Sigmoid colon (tissue), 7 donors: Measurements from ENCODE around the gene ATP6V0E1. TPM values are rescaled to one million over a fixed set of nuclear protein-coding genes. Genes with fewer than 3 reads are reported as not detected.

Experiments used
- DNase-seq: peaks from one replicate; pipeline ENCODE4 v3.0.0-alpha.2; 2019
- H3K27ac ChIP-seq, 4 donors: fragments of 200-600 bp; sonication (generic); one replicate each; pipeline ENCODE4 v1.5.1; 2016 to 2019; ENCODE audit warnings: mild to moderate bottlenecking in 1 of 4
- H3K27me3 ChIP-seq, 3 donors: fragments of 200-600 bp; sonication (generic); one replicate each; pipeline ENCODE4 v1.5.1; 2019; ENCODE audit warnings: mild to moderate bottlenecking in 1 of 3
- H3K36me3 ChIP-seq, 4 donors: fragments of 200-600 bp; sonication (generic); one replicate each; pipeline ENCODE4 v1.5.1; 2016 to 2019
- H3K4me1 ChIP-seq, 4 donors: fragments of 200-600 bp; sonication (generic); one replicate each; pipeline ENCODE4 v1.5.1; 2017 to 2019
- H3K4me3 ChIP-seq, 4 donors: fragments of 200-600 bp; sonication (generic); one replicate each; pipeline ENCODE4 v1.5.1; 2017 to 2019; ENCODE audit warnings: mild to moderate bottlenecking in 2 of 4, moderate library complexity in 1 of 4
- H3K9me3 ChIP-seq, 4 donors: fragments of 200-600 bp in 3 of 4; sonication (generic) in 3 of 4; one replicate each; pipeline versions ENCODE4 v1.5.1 to v1.6.1; 2013 to 2019
- EP300 ChIP-seq, 4 donors: sonication (generic); formaldehyde crosslinking; IDR thresholded peaks; one replicate each; pipeline ENCODE4 v1.6.1; 2017; ENCODE audit warnings: antibody characterized with exemption in 4 of 4
- POLR2A ChIP-seq, 2 donors: fragments of 450-650 bp; IDR thresholded peaks; one replicate each; pipeline ENCODE4 v1.6.1; 2016; ENCODE audit warnings: antibody characterized with exemption in 2 of 2, mild to moderate bottlenecking in 2 of 2, moderate library complexity in 2 of 2
- POLR2AphosphoS5 ChIP-seq, 4 donors: sonication (generic); formaldehyde crosslinking; IDR thresholded peaks; one replicate each; pipeline ENCODE4 v1.6.1; 2017; ENCODE audit warnings: antibody characterized with exemption in 4 of 4
- WGBS, 2 donors: extraction: QIAGEN DNeasy Blood & Tissue Kit; methylation state at CpG; one replicate each; pipeline ENCODE4 v1.1.7; 2013; 5-methylcytosine and 5-hydroxymethylcytosine counted together
- intact Hi-C: fragments of 100-400 bp; cut with DNase I; formaldehyde crosslinking; loops from one replicate; pipeline ENCODE4 v1.15.1; 2023
- polyA plus RNA-seq, 3 donors: library from polyadenylated mRNA; stranded (reverse); fragments of 200-250 nt; gene quantifications; one replicate each; pipeline ENCODE4 v1.2.3, GENCODE V29; 2013
- total RNA-seq, 4 donors: library from RNA; depleted of rRNA; stranded (reverse); fragments of >200 nt; gene quantifications; one replicate each; pipeline ENCODE4 v1.1.0, GENCODE V29; 2016
- TF ChIP-seq, protein P1 (sequence below), 4 experiments: fragments of 450-650 bp in 3 of 4; fragments of 200-600 bp in 1 of 4; IDR thresholded peaks; one replicate each; pipeline ENCODE4 v1.5.1; 2016 to 2019; ENCODE audit warnings: antibody characterized with exemption in 4 of 4, mild to moderate bottlenecking in 3 of 4, moderate library complexity in 2 of 4
- donor health status: healthy with polysubstance abuse.
- donor health status: Bipolar disorder and iron deficiency.
- donor health status: healthy.

The ATP6V0E1 gene
- total and polyA plus RNA-seq, 7 donors = 117 to 261 (median 154) TPM

DNA sequence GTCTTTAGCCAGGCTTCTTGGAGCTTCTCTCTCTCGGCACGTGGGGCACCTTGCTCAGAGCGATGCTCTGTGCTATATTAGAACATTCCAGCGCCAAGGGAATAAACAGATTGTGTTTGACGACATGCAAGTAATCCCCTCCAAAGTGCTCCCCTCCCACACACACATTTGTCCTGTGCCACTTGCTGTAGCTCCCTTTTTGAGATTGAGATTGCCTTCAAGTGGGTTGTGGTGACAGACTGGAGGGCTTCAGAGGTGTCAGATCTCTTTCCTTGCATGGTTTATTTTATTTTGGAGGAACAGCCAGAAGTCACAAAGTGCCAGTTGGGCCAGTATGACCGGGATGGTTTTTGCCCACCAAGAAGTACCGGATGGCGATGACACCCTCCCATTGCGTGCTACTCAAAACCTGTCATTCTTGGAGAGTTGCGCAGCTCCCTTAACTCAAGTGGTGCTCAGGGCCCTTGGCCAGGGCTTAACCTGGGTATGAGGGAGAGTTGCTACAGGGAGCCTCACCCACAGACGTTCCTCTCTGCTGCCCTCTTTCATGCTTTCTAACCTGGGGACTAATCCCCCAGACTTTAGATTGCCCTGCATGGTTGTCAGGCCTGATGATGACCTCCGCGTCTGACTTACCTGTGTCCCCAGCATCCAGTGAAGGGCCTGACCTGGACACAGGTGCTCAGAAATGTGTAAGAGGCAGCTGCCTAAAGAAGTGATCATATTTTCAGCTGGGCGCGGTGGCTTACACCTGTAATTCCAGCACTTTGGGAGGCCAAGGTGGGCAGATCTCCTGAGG is 43.1 kb upstream of the ATP6V0E1 start:
- Histone ChIP-seq H3K4me3 (no peak overlapping the region), H3K27ac (no peak overlapping the region), H3K27me3 (no peaks in the 10 kb centered on the region), H3K36me3 (peaks cover 0 to 76% (median 29%) of the 10 kb centered on the region in 4 donors), H3K4me1 (no peaks in the 10 kb centered on the region), H3K9me3 (no peaks in the 10 kb centered on the region)
- no peak for TF ChIP-seq POLR2AphosphoS5 (IDR thresholded peaks at IDR 0.05)
- TF ChIP-seq, protein P1, sequence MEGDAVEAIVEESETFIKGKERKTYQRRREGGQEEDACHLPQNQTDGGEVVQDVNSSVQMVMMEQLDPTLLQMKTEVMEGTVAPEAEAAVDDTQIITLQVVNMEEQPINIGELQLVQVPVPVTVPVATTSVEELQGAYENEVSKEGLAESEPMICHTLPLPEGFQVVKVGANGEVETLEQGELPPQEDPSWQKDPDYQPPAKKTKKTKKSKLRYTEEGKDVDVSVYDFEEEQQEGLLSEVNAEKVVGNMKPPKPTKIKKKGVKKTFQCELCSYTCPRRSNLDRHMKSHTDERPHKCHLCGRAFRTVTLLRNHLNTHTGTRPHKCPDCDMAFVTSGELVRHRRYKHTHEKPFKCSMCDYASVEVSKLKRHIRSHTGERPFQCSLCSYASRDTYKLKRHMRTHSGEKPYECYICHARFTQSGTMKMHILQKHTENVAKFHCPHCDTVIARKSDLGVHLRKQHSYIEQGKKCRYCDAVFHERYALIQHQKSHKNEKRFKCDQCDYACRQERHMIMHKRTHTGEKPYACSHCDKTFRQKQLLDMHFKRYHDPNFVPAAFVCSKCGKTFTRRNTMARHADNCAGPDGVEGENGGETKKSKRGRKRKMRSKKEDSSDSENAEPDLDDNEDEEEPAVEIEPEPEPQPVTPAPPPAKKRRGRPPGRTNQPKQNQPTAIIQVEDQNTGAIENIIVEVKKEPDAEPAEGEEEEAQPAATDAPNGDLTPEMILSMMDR (IDR thresholded peaks at IDR 0.05) = no peak
- no peak for TF ChIP-seq POLR2A (IDR thresholded peaks at IDR 0.05)
- TF ChIP-seq EP300 (IDR thresholded peaks at IDR 0.05) = no peak
- intact Hi-C loops = no loop called here
- no peak for DNase-seq
- WGBS, 2 donors = 92 to 94% methylated on average over 15 of the region's 15 CpGs

DNA sequence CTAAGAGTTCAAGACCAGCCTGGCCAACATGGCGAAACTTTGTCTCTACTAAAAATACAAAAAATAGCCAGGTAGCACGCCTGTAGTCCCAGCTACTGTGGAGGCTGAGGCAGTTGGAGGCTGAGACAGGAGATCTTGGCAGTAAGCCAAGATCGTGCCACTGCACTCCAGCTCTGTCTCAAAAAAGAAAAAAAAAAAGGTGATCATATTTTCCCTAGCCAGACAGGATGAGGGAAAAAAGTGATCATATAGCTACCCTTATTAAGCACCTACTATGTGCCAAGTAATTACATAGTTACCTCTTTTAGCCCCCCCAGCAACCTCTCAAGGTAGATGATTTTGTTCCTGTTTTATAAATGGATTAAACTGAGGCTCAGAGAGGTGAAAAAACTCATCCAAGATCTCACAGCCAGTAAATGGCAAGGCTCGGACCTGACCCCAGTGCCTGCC is 42.5 kb upstream of the ATP6V0E1 start:
- Histone ChIP-seq H3K36me3 (peaks cover 0 to 76% (median 24%) of the 10 kb centered on the region in 4 donors), H3K27ac (no peak overlapping the region), H3K4me3 (no peak overlapping the region), H3K4me1 (no peaks in the 10 kb centered on the region), H3K27me3 (no peaks in the 10 kb centered on the region), H3K9me3 (no peaks in the 10 kb centered on the region)
- TF ChIP-seq POLR2A (IDR thresholded peaks at IDR 0.05) = no peak
- TF ChIP-seq, protein P1 (IDR thresholded peaks at IDR 0.05) = no peak
- no peak for TF ChIP-seq EP300 (IDR thresholded peaks at IDR 0.05)
- no peak for TF ChIP-seq POLR2AphosphoS5 (IDR thresholded peaks at IDR 0.05)
- 60 to 71% methylated on average over 4 of the region's 4 CpGs for WGBS, 2 donors
- intact Hi-C loops = no loop called here
- no peak for DNase-seq

DNA sequence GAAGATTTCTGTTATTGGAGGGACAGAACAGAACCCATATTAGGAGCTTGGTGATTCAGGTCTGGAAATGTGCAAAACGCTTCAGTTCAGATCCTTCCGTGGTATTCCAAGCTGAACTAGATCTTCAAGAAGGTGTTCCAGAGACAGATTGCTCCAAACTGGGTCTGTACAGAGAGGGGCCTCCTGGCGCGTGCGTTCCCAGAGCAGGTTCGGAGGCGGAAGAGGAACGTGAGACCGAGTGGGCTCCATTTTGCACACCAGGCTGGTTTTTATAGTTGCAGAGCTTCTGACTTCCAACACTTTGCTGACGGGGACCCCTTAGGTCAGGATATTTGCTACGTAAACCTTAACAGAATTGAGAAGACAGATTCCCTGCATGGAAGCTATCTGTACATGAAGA is 41.0 kb upstream of the ATP6V0E1 start:
- peaks cover 0 to 78% (median 16%) of the 10 kb centered on the region in 4 donors for H3K36me3 ChIP-seq
- H3K27me3 ChIP-seq = no peaks in the 10 kb centered on the region
- intact Hi-C loops = no loop called here
- DNase-seq = no peak
- 93 to 96% methylated on average over 11 of the region's 11 CpGs for WGBS, 2 donors
- H3K9me3 ChIP-seq = no peaks in the 10 kb centered on the region
- peak overlapping the region in 1 of 4 donors; percentile 32 for H3K27ac ChIP-seq
- H3K4me1 ChIP-seq = peaks cover 0 to 5% (median 0%) of the 10 kb centered on the region in 4 donors
- no peak overlapping the region for H3K4me3 ChIP-seq
- TF ChIP-seq POLR2AphosphoS5 (IDR thresholded peaks at IDR 0.05) = no peak
- TF ChIP-seq, protein P1 (IDR thresholded peaks at IDR 0.05) = no peak
- TF ChIP-seq POLR2A (IDR thresholded peaks at IDR 0.05) = no peak
- TF ChIP-seq EP300 (IDR thresholded peaks at IDR 0.05) = no peak

DNA sequence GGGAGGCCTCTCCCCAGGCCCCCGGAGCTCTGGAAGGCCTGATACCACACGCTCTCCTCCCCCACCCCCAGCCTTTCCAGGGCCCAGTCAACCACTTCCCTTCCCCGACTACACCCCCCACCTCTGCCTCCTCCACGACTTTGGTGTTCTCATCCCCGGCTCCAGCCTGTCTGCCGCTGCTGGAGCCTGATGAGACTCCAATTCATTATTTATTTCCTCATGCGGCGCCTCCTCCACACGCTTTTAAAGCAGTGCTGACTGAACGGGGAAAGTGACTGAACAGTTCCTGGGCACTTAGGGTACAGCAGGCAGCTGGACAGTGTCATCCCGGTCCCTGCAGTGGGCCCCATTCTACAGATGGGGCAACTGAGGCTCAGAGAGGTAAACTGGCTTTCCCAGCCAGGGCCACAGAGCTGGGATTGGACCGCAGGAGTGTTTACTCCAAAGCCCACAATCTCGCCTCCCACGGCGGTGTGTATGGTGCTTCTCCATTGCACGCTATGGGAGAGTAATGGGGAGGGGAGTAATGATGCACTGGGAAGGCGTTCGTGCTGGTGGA is 40.2 kb upstream of the ATP6V0E1 start:
- Histone ChIP-seq H3K4me3 (no peak overlapping the region), H3K27ac (peak overlapping the region in 2 of 4 donors; percentile 38 to 57), H3K27me3 (no peaks in the 10 kb centered on the region), H3K36me3 (peaks cover 0 to 70% (median 15%) of the 10 kb centered on the region in 4 donors), H3K9me3 (no peaks in the 10 kb centered on the region), H3K4me1 (peaks cover 0 to 12% (median 0%) of the 10 kb centered on the region in 4 donors)
- 77 to 85% methylated on average over 18 of the region's 18 CpGs for WGBS, 2 donors
- no peak for DNase-seq
- intact Hi-C loops = no loop called here
- TF ChIP-seq POLR2AphosphoS5 (IDR thresholded peaks at IDR 0.05) (peak in 2 of 4 donors; percentile 7 to 17), POLR2A (IDR thresholded peaks at IDR 0.05) (no peak)

DNA sequence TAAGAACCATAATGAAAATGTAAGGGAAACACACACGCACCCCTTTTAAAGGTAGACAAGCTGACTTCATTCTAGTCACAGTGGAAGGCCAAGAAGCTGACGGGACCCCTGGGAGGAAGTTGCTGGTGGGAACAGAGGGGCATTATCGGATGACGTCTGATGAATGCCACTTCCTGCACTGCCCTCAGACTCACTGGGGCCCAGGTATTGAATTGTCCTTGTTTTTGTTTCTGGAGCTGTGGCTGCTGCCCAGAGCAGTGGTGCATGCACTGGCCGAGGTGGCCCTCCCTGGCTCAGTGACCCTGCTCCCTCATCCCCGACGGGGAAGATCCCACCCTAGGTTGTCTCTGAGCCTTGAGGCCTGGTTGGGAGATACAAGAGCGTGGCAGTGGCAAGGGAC is 39.7 kb upstream of the ATP6V0E1 start:
- Histone ChIP-seq H3K27ac (peak overlapping the region in 2 of 4 donors; percentile 38 to 57), H3K4me3 (no peak overlapping the region), H3K9me3 (no peaks in the 10 kb centered on the region), H3K4me1 (peaks cover 0 to 14% (median 0%) of the 10 kb centered on the region in 4 donors), H3K27me3 (no peaks in the 10 kb centered on the region), H3K36me3 (peaks cover 0 to 66% (median 15%) of the 10 kb centered on the region in 4 donors)
- intact Hi-C loops = no loop called here
- DNase-seq = no peak
- WGBS, 2 donors = 92 to 97% methylated on average over 8 of the region's 8 CpGs
- TF ChIP-seq, protein P1 (IDR thresholded peaks at IDR 0.05) = no peak
- TF ChIP-seq EP300 (IDR thresholded peaks at IDR 0.05) (no peak), POLR2A (IDR thresholded peaks at IDR 0.05) (no peak), POLR2AphosphoS5 (IDR thresholded peaks at IDR 0.05) (no peak)
